SK-N-MC (cell line): ENCODE measurements around the gene HAL.
"Not testable (repeated sequence)": the region's sequence is repeated elsewhere in the genome, so short reads cannot be mapped to it uniquely, and the experiment has no call there.

Experiments used
- DNase-seq: peaks from one replicate; pipeline ENCODE4 v3.0.0-alpha.2; 2011; ENCODE audit warnings: low read depth, low spot score
- H3K27ac ChIP-seq: fragments of 200-600 bp; sonication (generic); 2 replicates; pipeline ENCODE4 v1.5.1; 2016; ENCODE audit warnings: mixed run types
- H3K36me3 ChIP-seq: fragments of 200-600 bp; sonication (generic); 2 replicates; pipeline ENCODE4 v1.6.1; 2017; ENCODE audit warnings: antibody characterized with exemption, low read length, mixed read lengths; ENCODE audit not compliant: insufficient read depth
- H3K4me3 ChIP-seq: fragments of 200-600 bp; sonication (generic); 2 replicates; pipeline ENCODE4 v1.5.1; 2016
- H3K9ac ChIP-seq: fragments of 200-600 bp; sonication (generic); 2 replicates; pipeline ENCODE4 v1.8.0; 2017; ENCODE audit warnings: mixed run types, mixed read lengths; ENCODE audit not compliant: insufficient read length
- H3K9me3 ChIP-seq: fragments of 200-600 bp; sonication (generic); 2 replicates; pipeline ENCODE4 v1.6.1; 2017; ENCODE audit warnings: low read depth, mild to moderate bottlenecking, antibody characterized with exemption, low read length, moderate library complexity, mixed read lengths
- EZH2 ChIP-seq: fragments of 200-600 bp; sonication (generic); IDR thresholded peaks from one replicate; pipeline ENCODE4 v1.6.1; 2017; ENCODE audit warnings: antibody characterized with exemption
- FOXP2 ChIP-seq: optimal IDR thresholded peaks from 2 replicates; pipeline ENCODE3; 2011; ENCODE audit warnings: mild to moderate bottlenecking, moderate library complexity; ENCODE audit not compliant: insufficient read depth; ENCODE audit errors: extremely low read length, control extremely low read depth
- POLR2AphosphoS5 ChIP-seq: IDR thresholded peaks from 2 replicates; pipeline ENCODE4 v1.6.1; 2012; ENCODE audit warnings: mild to moderate bottlenecking, low read depth, low read length, borderline replicate concordance

HAL gene

GRCh38 chr12:95975491-95975890 lies 20.7 kb downstream of the HAL start:
- Histone ChIP-seq H3K27ac (no peak overlapping the region), H3K36me3 (no peaks in the 10 kb centered on the region)

GRCh38 chr12:95974358-95974757 lies 21.8 kb downstream of the HAL start:
- Histone ChIP-seq H3K4me3 (no peak overlapping the region), H3K36me3 (no peaks in the 10 kb centered on the region), H3K9ac (no peak overlapping the region), H3K27ac (no peak overlapping the region), H3K9me3 (no peaks in the 10 kb centered on the region)
- TF ChIP-seq EZH2, result no peak
- no peak for DNase-seq

More at GRCh38 chr12:95975491-95975890, 20.7 kb downstream of the HAL start:
- Histone ChIP-seq H3K9me3 (no peaks in the 10 kb centered on the region), H3K9ac (no peak overlapping the region), H3K4me3 (no peak overlapping the region)
- no peak for DNase-seq
- no peak for TF ChIP-seq POLR2AphosphoS5

DNA sequence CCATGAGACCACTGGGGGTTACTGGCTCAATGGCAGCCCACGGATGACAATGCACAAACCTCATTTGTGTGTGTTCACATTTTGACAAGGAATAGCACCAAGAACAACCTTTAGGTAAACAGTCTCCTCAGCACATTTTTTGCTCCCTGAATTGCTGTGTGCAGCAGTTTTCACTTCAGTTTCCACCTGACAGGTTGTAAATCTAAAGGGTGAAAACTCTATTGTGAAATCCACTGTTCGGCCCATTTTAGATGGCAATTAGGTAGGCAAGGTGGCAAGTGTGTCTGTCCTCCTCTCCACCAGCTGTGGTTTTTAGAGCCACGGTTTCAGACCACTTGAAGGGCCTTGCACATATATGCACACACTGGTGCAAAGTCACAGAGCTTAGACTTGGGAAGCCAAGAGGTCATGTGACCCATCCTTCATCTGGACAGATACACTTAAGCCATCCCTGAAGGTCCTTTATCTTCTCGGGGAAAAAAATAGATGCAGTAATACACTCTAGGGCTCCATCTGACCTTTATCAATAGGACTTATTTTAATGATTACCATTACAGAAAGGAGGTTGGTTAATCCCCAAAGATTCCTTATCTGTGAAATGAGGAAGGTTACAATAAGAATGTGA lies 23.2 kb downstream of the HAL start:
- H3K36me3 ChIP-seq, result no peaks in the 10 kb centered on the region
- H3K4me3 ChIP-seq, result no peak overlapping the region
- no peak for TF ChIP-seq EZH2
- no peak for TF ChIP-seq FOXP2
- no peak for TF ChIP-seq POLR2AphosphoS5
- H3K9me3 ChIP-seq, result no peaks in the 10 kb centered on the region
- no peak overlapping the region for H3K27ac ChIP-seq
- no peak overlapping the region for H3K9ac ChIP-seq
- no peak for DNase-seq

- no peaks in the 10 kb centered on the region for H3K36me3 ChIP-seq
- TF ChIP-seq EZH2 (no peak), FOXP2 (no peak), POLR2AphosphoS5 (no peak)
- H3K9me3 ChIP-seq, result no peaks in the 10 kb centered on the region
- no peak overlapping the region for H3K4me3 ChIP-seq
- H3K27ac ChIP-seq, result no peak overlapping the region
- DNase-seq, result no peak
- no peak overlapping the region for H3K9ac ChIP-seq
Observed at GRCh38 chr12:95970905-95971304, 25.2 kb downstream of the HAL start.

- H3K9ac ChIP-seq, H3K9me3 ChIP-seq, H3K36me3 ChIP-seq: not testable (repeated sequence)
Observed at GRCh38 chr12:95969116-95969515, 27.0 kb downstream of the HAL start.

GRCh38 chr12:95967301-95967700 lies 28.8 kb downstream of the HAL start:
- no peak for DNase-seq
- no peak for TF ChIP-seq FOXP2
- TF ChIP-seq EZH2, result no peak
- TF ChIP-seq POLR2AphosphoS5, result no peak
- H3K9ac ChIP-seq, result no peak overlapping the region
- H3K36me3 ChIP-seq, result no peaks in the 10 kb centered on the region
- H3K27ac ChIP-seq, result no peak overlapping the region
- H3K9me3 ChIP-seq, result no peaks in the 10 kb centered on the region
- no peak overlapping the region for H3K4me3 ChIP-seq

More at GRCh38 chr12:95969116-95969515, 27.0 kb downstream of the HAL start:
- DNase-seq, H3K4me3 ChIP-seq, H3K27ac ChIP-seq: not testable (repeated sequence)

- Histone ChIP-seq H3K27ac (no peak overlapping the region), H3K4me3 (no peak overlapping the region), H3K9me3 (no peaks in the 10 kb centered on the region), H3K36me3 (no peaks in the 10 kb centered on the region), H3K9ac (no peak overlapping the region)
- no peak for DNase-seq
- no peak for TF ChIP-seq FOXP2
- TF ChIP-seq POLR2AphosphoS5, result no peak
- no peak for TF ChIP-seq EZH2
Observed at GRCh38 chr12:95966287-95966870, 29.8 kb downstream of the HAL start.

- H3K9me3 ChIP-seq, result no peaks in the 10 kb centered on the region
- TF ChIP-seq EZH2 (no peak), POLR2AphosphoS5 (no peak), FOXP2 (no peak)
- no peak overlapping the region for H3K4me3 ChIP-seq
- no peak overlapping the region for H3K27ac ChIP-seq
- H3K36me3 ChIP-seq, result no peaks in the 10 kb centered on the region
- DNase-seq, result no peak
- no peak overlapping the region for H3K9ac ChIP-seq
Observed at GRCh38 chr12:95963096-95963495, 33.0 kb downstream of the HAL start.

- no peak overlapping the region for H3K9ac ChIP-seq
- no peak overlapping the region for H3K27ac ChIP-seq
- H3K4me3 ChIP-seq, result no peak overlapping the region
- no peaks in the 10 kb centered on the region for H3K9me3 ChIP-seq
- H3K36me3 ChIP-seq, result no peaks in the 10 kb centered on the region
- no peak for DNase-seq
- TF ChIP-seq FOXP2 (no peak), EZH2 (no peak), POLR2AphosphoS5 (no peak)
Observed at GRCh38 chr12:95962222-95962621, 33.9 kb downstream of the HAL start.
